IMR-90 (cell line): Measurements from ENCODE around the gene AQP5. TPM values are rescaled to one million over a fixed set of nuclear protein-coding genes. Genes with fewer than 3 reads are reported as not detected.

Source experiments
- ATAC-seq: fragments of 200-7000 bp; cut with Tn5 transposase; 2 replicates; pipeline ENCODE4 v1.9.1; 2020; ENCODE audit warnings: low read depth, mild to moderate bottlenecking, moderate library complexity
- BruUV-seq: library from RNA; stranded (reverse); fragments of 400-500 nt; replicated peaks from 2 replicates; lab custom pipeline; 2021; lab: Mats Ljungman, UMichigan
- CTCF ChIA-PET: fragments of 300-600 bp; formaldehyde crosslinking; extraction: SDS; loops from one replicate; lab custom pipeline; 2021; ENCODE audit warnings: antibody characterized with exemption; lab: Yijun Ruan, JAX
- POLR2A ChIA-PET: fragments of 300-600 bp; sonication (Branson Sonifier 250); formaldehyde crosslinking; loops from one replicate; lab custom pipeline; 2022; ENCODE audit warnings: antibody characterized with exemption; ENCODE audit not compliant: unreplicated experiment; lab: Charles Lee
- DNase-seq: peaks from one replicate; pipeline ENCODE4 v3.0.0; 2013
- H2AFZ ChIP-seq: replicated peaks from 2 replicates; pipeline ENCODE3; 2013; ENCODE audit warnings: low read length, mild to moderate bottlenecking; ENCODE audit not compliant: poor library complexity
- H2AK5ac ChIP-seq: 2 replicates; pipeline ENCODE4 v1.6.1; 2013; ENCODE audit warnings: low read depth, low read length, inconsistent platforms
- H2AK9ac ChIP-seq: replicated peaks from 2 replicates; pipeline ENCODE3; 2013; ENCODE audit warnings: mild to moderate bottlenecking, low read depth, low read length, moderate library complexity; ENCODE audit not compliant: poor library complexity
- H2BK120ac ChIP-seq: 2 replicates; pipeline ENCODE4 v1.6.1; 2013; ENCODE audit warnings: low read depth, low read length, inconsistent platforms
- H2BK15ac ChIP-seq: 3 replicates; pipeline ENCODE4 v1.6.1; 2013; ENCODE audit warnings: low read depth, low read length, inconsistent platforms
- H2BK20ac ChIP-seq: 2 replicates; pipeline ENCODE4 v1.6.1; 2013; ENCODE audit warnings: low read depth, mild to moderate bottlenecking, inconsistent platforms, low read length, moderate library complexity
- H2BK5ac ChIP-seq: 2 replicates; pipeline ENCODE4 v1.6.1; 2013; ENCODE audit warnings: mild to moderate bottlenecking, low read depth, low read length, inconsistent platforms; ENCODE audit not compliant: poor library complexity, severe bottlenecking
- H3K14ac ChIP-seq: replicated peaks from 2 replicates; pipeline ENCODE4 v1.6.1; 2013; ENCODE audit warnings: low read depth, low read length, inconsistent platforms
- H3K18ac ChIP-seq: 2 replicates; pipeline ENCODE4 v1.6.1; 2013; ENCODE audit warnings: low read depth, low read length, control low read depth
- H3K23ac ChIP-seq: 2 replicates; pipeline ENCODE4 v1.6.1; 2013; ENCODE audit warnings: low read depth, low read length, inconsistent platforms
- H3K27ac ChIP-seq: 2 replicates; pipeline ENCODE4 v1.5.1; 2013; ENCODE audit warnings: mild to moderate bottlenecking, control low read depth, low read length; ENCODE audit not compliant: insufficient read depth
- H3K27me3 ChIP-seq: 2 replicates; pipeline ENCODE4 v1.6.1; 2013; ENCODE audit warnings: low read length; ENCODE audit not compliant: control insufficient read depth, insufficient read depth
- H3K36me3 ChIP-seq: 2 replicates; pipeline ENCODE4 v1.6.1; 2013; ENCODE audit warnings: low read length, mixed read lengths; ENCODE audit not compliant: control insufficient read depth, insufficient read depth
- H3K4ac ChIP-seq: 2 replicates; pipeline ENCODE4 v1.6.1; 2013; ENCODE audit warnings: low read depth, low read length, inconsistent platforms
- H3K4me1 ChIP-seq: 2 replicates; pipeline ENCODE4 v1.6.1; 2013; ENCODE audit warnings: low read length, mixed read lengths; ENCODE audit not compliant: control insufficient read depth, insufficient read depth
- H3K4me2 ChIP-seq: 2 replicates; pipeline ENCODE4 v1.6.1; 2013; ENCODE audit warnings: low read depth, mild to moderate bottlenecking, control low read depth, low read length, moderate library complexity
- H3K4me3 ChIP-seq: 2 replicates; pipeline ENCODE4 v1.5.1; 2013; ENCODE audit warnings: low read depth, mild to moderate bottlenecking, control low read depth, low read length, moderate library complexity; ENCODE audit not compliant: insufficient read depth
- H3K56ac ChIP-seq: 2 replicates; pipeline ENCODE4 v1.6.1; 2013; ENCODE audit warnings: low read length, inconsistent platforms; ENCODE audit not compliant: insufficient read depth; ENCODE audit errors: extremely low read depth
- H3K79me1 ChIP-seq, 2 experiments: 2 replicates each; pipeline ENCODE4 v1.6.1; 2013; ENCODE audit warnings: low read length in 2 of 2, inconsistent platforms in 1 of 2, low read depth in 1 of 2
- H3K9ac ChIP-seq: 2 replicates; pipeline ENCODE4 v1.6.1; 2013; ENCODE audit warnings: low read depth, low read length, control low read depth
- H3K9me1 ChIP-seq: 2 replicates; pipeline ENCODE4 v1.6.1; 2013; ENCODE audit warnings: low read length, inconsistent platforms; ENCODE audit not compliant: insufficient read depth
- H3K9me3 ChIP-seq: 2 replicates; pipeline ENCODE4 v1.6.1; 2013; ENCODE audit warnings: low read length; ENCODE audit not compliant: control insufficient read depth, insufficient read depth
- H4K20me1 ChIP-seq: 2 replicates; pipeline ENCODE4 v1.6.1; 2013; ENCODE audit warnings: low read length, inconsistent platforms; ENCODE audit not compliant: insufficient read depth
- H4K5ac ChIP-seq: 2 replicates; pipeline ENCODE4 v1.6.1; 2013; ENCODE audit warnings: mild to moderate bottlenecking, low read depth, low read length, control low read depth
- H4K8ac ChIP-seq, 2 experiments: 2 replicates each; pipeline ENCODE4 v1.6.1; 2013; ENCODE audit warnings: low read depth in 2 of 2, low read length in 2 of 2, control low read depth in 1 of 2, inconsistent platforms in 1 of 2
- H4K91ac ChIP-seq: 2 replicates; pipeline ENCODE4 v1.6.1; 2013; ENCODE audit warnings: low read depth, low read length, inconsistent platforms; ENCODE audit not compliant: insufficient read depth
- BHLHE40 ChIP-seq: fragments of 150-350 bp; IDR thresholded peaks from 2 replicates; pipeline ENCODE4 v1.6.1; 2016; ENCODE audit warnings: mild to moderate bottlenecking, low read depth, low read length
- CEBPB ChIP-seq: IDR thresholded peaks from 2 replicates; pipeline ENCODE4 v1.6.1; 2012; ENCODE audit warnings: low read depth, low read length, improper control_type of control experiment
- CHD1 ChIP-seq: IDR thresholded peaks from 2 replicates; pipeline ENCODE4 v1.6.1; 2012; ENCODE audit warnings: low read depth, low read length, improper control_type of control experiment
- FOS ChIP-seq: fragments of 150-350 bp; IDR thresholded peaks from 2 replicates; pipeline ENCODE4 v1.6.1; 2016; ENCODE audit warnings: low read depth, low read length
- MAFK ChIP-seq: IDR thresholded peaks from 2 replicates; pipeline ENCODE4 v1.6.1; 2012; ENCODE audit warnings: low read depth, low read length, improper control_type of control experiment
- MAZ ChIP-seq: IDR thresholded peaks from 2 replicates; pipeline ENCODE4 v1.6.1; 2012; ENCODE audit warnings: low read depth, mild to moderate bottlenecking, low read length, improper control_type of control experiment, moderate library complexity, borderline replicate concordance
- MXI1 ChIP-seq: IDR thresholded peaks from 2 replicates; pipeline ENCODE4 v1.6.1; 2012; ENCODE audit warnings: low read depth, mild to moderate bottlenecking, low read length, moderate library complexity, borderline replicate concordance
- POLR2A ChIP-seq: IDR thresholded peaks from 2 replicates; pipeline ENCODE4 v1.6.1; 2012; ENCODE audit warnings: mild to moderate bottlenecking, low read depth, low read length
- RAD21 ChIP-seq: IDR thresholded peaks from 2 replicates; pipeline ENCODE4 v1.6.1; 2012; ENCODE audit warnings: low read length, improper control_type of control experiment
- RCOR1 ChIP-seq: IDR thresholded peaks from 2 replicates; pipeline ENCODE4 v1.6.1; 2012; ENCODE audit warnings: mild to moderate bottlenecking, low read length, improper control_type of control experiment; ENCODE audit not compliant: insufficient replicate concordance
- SMC3 ChIP-seq: fragments of 150-350 bp; IDR thresholded peaks from 2 replicates; pipeline ENCODE4 v1.6.1; 2016; ENCODE audit warnings: low read depth, mild to moderate bottlenecking, antibody characterized with exemption, low read length, moderate library complexity
- WGBS, 2 experiments: methylation state at CpG; one replicate each; pipeline versions ENCODE4 v1.1.5 to v1.1.7; 2013; ENCODE audit warnings: missing lambda C conversion rate in 2 of 2; ENCODE audit not compliant: insufficient read length in 1 of 2; ENCODE audit errors: extremely low coverage in 2 of 2; 5-methylcytosine and 5-hydroxymethylcytosine counted together
- dilution Hi-C: fragments of 300-500 bp; cut with HindIII; formaldehyde crosslinking; loops from one replicate; pipeline ENCODE4 v1.14.3; 2018; ENCODE audit warnings: low sequenced_read_pairs; ENCODE audit not compliant: unreplicated experiment
- in situ Hi-C: fragments of 300-500 bp; cut with MboI; formaldehyde crosslinking; loops from 3 replicates; pipeline ENCODE4 v1.14.3; 2019; ENCODE audit warnings: low sequenced_read_pairs, inconsistent platforms, mixed read lengths
- intact Hi-C: fragments of 100-400 bp; cut with micrococcal nuclease; formaldehyde crosslinking; loops from 2 replicates; pipeline ENCODE4 v1.10.0; 2022
- polyA plus RNA-seq, 3 experiments: library from polyadenylated mRNA; depleted of rRNA; stranded (reverse); fragments of >200 nt; gene quantifications; 2 replicates each; pipeline ENCODE4 v1.2.3, GENCODE V29; 2012; ENCODE audit warnings: low replicate concordance in 1 of 3
- total RNA-seq: library from RNA; depleted of rRNA; stranded (reverse); fragments of >200 nt; gene quantifications from 2 replicates; pipeline ENCODE4 v1.2.3, GENCODE V29; 2012
- TF ChIP-seq, protein P1 (sequence below): fragments of 150-350 bp; IDR thresholded peaks from 2 replicates; pipeline ENCODE4 v1.6.1; 2016; ENCODE audit warnings: low read depth, mild to moderate bottlenecking, low read length, moderate library complexity, borderline replicate concordance
- TF ChIP-seq, protein P2 (sequence below): conservative IDR thresholded peaks from 2 replicates; pipeline ENCODE4 v1.5.1; 2012; ENCODE audit warnings: mild to moderate bottlenecking, low read depth, low read length, improper control_type of control experiment
- TF ChIP-seq, protein P3 (sequence below): fragments of 150-350 bp; IDR thresholded peaks from 2 replicates; pipeline ENCODE4 v1.6.1; 2017; ENCODE audit warnings: mild to moderate bottlenecking, antibody characterized with exemption, low read length, low read depth

The AQP5 gene
- total and polyA plus RNA-seq, 2 of the 4 experiments (the other 2 are of a cell fraction), result not detected

- H3K36me3 ChIP-seq, result peaks cover 2% of the 10 kb centered on the region; the same call in 1 of the 2 replicates
- peaks cover 34 to 36% of the 10 kb centered on the region in 2 experiments for H3K79me1 ChIP-seq
- no peak overlapping the region for H2BK20ac ChIP-seq
- in situ Hi-C loops (no loop called here), intact Hi-C loops (no loop called here), dilution Hi-C loops (no loop called here)
- no TSS peak for BruUV-seq
- H3K23ac ChIP-seq, result no peak overlapping the region
- no peak overlapping the region for H4K8ac ChIP-seq
- no peak overlapping the region for H4K5ac ChIP-seq
- TF ChIP-seq FOS (no peak), CEBPB (no peak), SMC3 (no peak), MXI1 (no peak), BHLHE40 (no peak), CHD1 (no peak), RCOR1 (no peak), RAD21 (no peak), MAFK (no peak), POLR2A (no peak), MAZ (no peak)
- TF ChIP-seq, protein P1, sequence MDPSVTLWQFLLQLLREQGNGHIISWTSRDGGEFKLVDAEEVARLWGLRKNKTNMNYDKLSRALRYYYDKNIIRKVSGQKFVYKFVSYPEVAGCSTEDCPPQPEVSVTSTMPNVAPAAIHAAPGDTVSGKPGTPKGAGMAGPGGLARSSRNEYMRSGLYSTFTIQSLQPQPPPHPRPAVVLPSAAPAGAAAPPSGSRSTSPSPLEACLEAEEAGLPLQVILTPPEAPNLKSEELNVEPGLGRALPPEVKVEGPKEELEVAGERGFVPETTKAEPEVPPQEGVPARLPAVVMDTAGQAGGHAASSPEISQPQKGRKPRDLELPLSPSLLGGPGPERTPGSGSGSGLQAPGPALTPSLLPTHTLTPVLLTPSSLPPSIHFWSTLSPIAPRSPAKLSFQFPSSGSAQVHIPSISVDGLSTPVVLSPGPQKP, result no peak
- TF ChIP-seq, protein P2, sequence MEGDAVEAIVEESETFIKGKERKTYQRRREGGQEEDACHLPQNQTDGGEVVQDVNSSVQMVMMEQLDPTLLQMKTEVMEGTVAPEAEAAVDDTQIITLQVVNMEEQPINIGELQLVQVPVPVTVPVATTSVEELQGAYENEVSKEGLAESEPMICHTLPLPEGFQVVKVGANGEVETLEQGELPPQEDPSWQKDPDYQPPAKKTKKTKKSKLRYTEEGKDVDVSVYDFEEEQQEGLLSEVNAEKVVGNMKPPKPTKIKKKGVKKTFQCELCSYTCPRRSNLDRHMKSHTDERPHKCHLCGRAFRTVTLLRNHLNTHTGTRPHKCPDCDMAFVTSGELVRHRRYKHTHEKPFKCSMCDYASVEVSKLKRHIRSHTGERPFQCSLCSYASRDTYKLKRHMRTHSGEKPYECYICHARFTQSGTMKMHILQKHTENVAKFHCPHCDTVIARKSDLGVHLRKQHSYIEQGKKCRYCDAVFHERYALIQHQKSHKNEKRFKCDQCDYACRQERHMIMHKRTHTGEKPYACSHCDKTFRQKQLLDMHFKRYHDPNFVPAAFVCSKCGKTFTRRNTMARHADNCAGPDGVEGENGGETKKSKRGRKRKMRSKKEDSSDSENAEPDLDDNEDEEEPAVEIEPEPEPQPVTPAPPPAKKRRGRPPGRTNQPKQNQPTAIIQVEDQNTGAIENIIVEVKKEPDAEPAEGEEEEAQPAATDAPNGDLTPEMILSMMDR, result no peak
- TF ChIP-seq, protein P3, sequence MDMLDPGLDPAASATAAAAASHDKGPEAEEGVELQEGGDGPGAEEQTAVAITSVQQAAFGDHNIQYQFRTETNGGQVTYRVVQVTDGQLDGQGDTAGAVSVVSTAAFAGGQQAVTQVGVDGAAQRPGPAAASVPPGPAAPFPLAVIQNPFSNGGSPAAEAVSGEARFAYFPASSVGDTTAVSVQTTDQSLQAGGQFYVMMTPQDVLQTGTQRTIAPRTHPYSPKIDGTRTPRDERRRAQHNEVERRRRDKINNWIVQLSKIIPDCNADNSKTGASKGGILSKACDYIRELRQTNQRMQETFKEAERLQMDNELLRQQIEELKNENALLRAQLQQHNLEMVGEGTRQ, result no peak
- peaks cover 5% of the 10 kb centered on the region for H3K4me1 ChIP-seq
- H4K20me1 ChIP-seq, result peaks cover 4% of the 10 kb centered on the region; the same call in 1 of the 2 replicates
- H3K18ac ChIP-seq, result no peak overlapping the region
- H3K27me3 ChIP-seq, result no peaks in the 10 kb centered on the region
- no peak overlapping the region for H3K4ac ChIP-seq
- no peak overlapping the region for H3K4me2 ChIP-seq
- H3K27ac ChIP-seq, result no peak overlapping the region
- H2BK15ac ChIP-seq, result no peak overlapping the region
- H2AK9ac ChIP-seq, result no peak overlapping the region
- H3K9me3 ChIP-seq, result no peaks in the 10 kb centered on the region
- H2BK120ac ChIP-seq, result no peak overlapping the region
- POLR2A ChIA-PET, result no interaction called here
- ATAC-seq, result no peak
- CTCF ChIA-PET, result interaction anchor here (1.3 to 1.5 kb wide), 2 partner anchors 9 kb away, joined by 3 to 4 read pairs; no protein-coding TSS in a partner anchor
- WGBS, 2 experiments, result no CpG with 5 or more reads among the region's 2 CpGs
- no peak overlapping the region for H2BK5ac ChIP-seq
- peaks cover 3% of the 10 kb centered on the region for H3K9me1 ChIP-seq
- H3K56ac ChIP-seq, result no peak overlapping the region
- H2AFZ ChIP-seq, result no peak overlapping the region
- no peak overlapping the region for H4K91ac ChIP-seq
- DNase-seq, result peak; percentile 38
- no peak overlapping the region for H3K9ac ChIP-seq
- no peak overlapping the region for H2AK5ac ChIP-seq
- H3K14ac ChIP-seq, result no peak overlapping the region
- H3K4me3 ChIP-seq, result no peak overlapping the region
These were observed 41.9 kb downstream of the AQP5 start for GRCh38 chr12:50003595-50003994.
